KG1 (cell line): ENCODE measurements around the gene TTK.
"Not testable (repeated sequence)": the region's sequence is repeated elsewhere in the genome, so short reads cannot be mapped to it uniquely, and the experiment has no call there.

Experiments used
- DNase-seq: peaks from one replicate; lab custom pipeline; 2025; lab: John Stamatoyannopoulos, UW

Gene TTK

GRCh38 chr6:80021591-80021990, 17.1 kb downstream of the TTK start:
- DNase-seq, result no peak

- DNase-seq, result no peak
Measured at GRCh38 chr6:80022803-80023202, 18.4 kb downstream of the TTK start.

- no peak for DNase-seq
Measured at GRCh38 chr6:80028589-80028988, 24.1 kb downstream of the TTK start.

- no peak for DNase-seq
Measured at GRCh38 chr6:80029470-80029869, 25.0 kb downstream of the TTK start.

- DNase-seq, result not testable (repeated sequence)
Measured at GRCh38 chr6:80048220-80048619, 43.8 kb downstream of the TTK start.

GRCh38 chr6:80060774-80061173, 56.3 kb downstream of the TTK start:
- DNase-seq, result no peak

GRCh38 chr6:80068146-80068545, 63.7 kb downstream of the TTK start:
- not testable (repeated sequence) for DNase-seq

- DNase-seq, result not testable (repeated sequence)
Measured at GRCh38 chr6:80070431-80070830, 66.0 kb downstream of the TTK start.

GRCh38 chr6:80077067-80077466, 72.6 kb downstream of the TTK start:
- no peak for DNase-seq

- no peak for DNase-seq
Measured at GRCh38 chr6:80088637-80089036, 84.2 kb downstream of the TTK start.

- DNase-seq, result no peak
Measured at GRCh38 chr6:80091506-80091905, 87.1 kb downstream of the TTK start.
